8988T (cell line): ENCODE data around the gene IFIH1.

Source experiments
- DNase-seq: peaks from one replicate; pipeline ENCODE4 v3.0.0; 2011

IFIH1 gene

GRCh38 chr2:162256591-162256991, 61.9 kb downstream of the IFIH1 start:
- no peak for DNase-seq

GRCh38 chr2:162254236-162254871, 64.1 kb downstream of the IFIH1 start:
- no peak for DNase-seq

GRCh38 chr2:162253435-162253834, 65.0 kb downstream of the IFIH1 start:
- DNase-seq = no peak

- no peak for DNase-seq
Observed at GRCh38 chr2:162252153-162252552, 66.3 kb downstream of the IFIH1 start.

- DNase-seq = no peak
Observed at GRCh38 chr2:162245781-162246180, 72.7 kb downstream of the IFIH1 start.

GRCh38 chr2:162245061-162245460, 73.4 kb downstream of the IFIH1 start:
- DNase-seq = no peak

GRCh38 chr2:162244541-162245031, 73.9 kb downstream of the IFIH1 start:
- DNase-seq = peak; percentile 15

GRCh38 chr2:162243715-162244114, 74.8 kb downstream of the IFIH1 start:
- DNase-seq = no peak

GRCh38 chr2:162243294-162243693, 75.2 kb downstream of the IFIH1 start, which contains the start of gene FAP:
TSS of gene FAP (minus strand) at chr2:162243445. CDS start at chr2:162243327, 118 bp downstream.
- no peak for DNase-seq

GRCh38 chr2:162242586-162243280, 75.8 kb downstream of the IFIH1 start:
- DNase-seq = no peak

- DNase-seq = no peak
Observed at GRCh38 chr2:162241571-162241970, 76.9 kb downstream of the IFIH1 start.

- no peak for DNase-seq
Observed at GRCh38 chr2:162234620-162235462, 83.6 kb downstream of the IFIH1 start.

GRCh38 chr2:162233197-162233596, 85.3 kb downstream of the IFIH1 start:
- DNase-seq = no peak

- DNase-seq = no peak
Observed at GRCh38 chr2:162232671-162233070, 85.8 kb downstream of the IFIH1 start.

- no peak for DNase-seq
Observed at GRCh38 chr2:162232027-162232426, 86.5 kb downstream of the IFIH1 start.

- no peak for DNase-seq
Observed at GRCh38 chr2:162230761-162231160, 87.7 kb downstream of the IFIH1 start.

- no peak for DNase-seq
Observed at GRCh38 chr2:162226836-162227235, 91.6 kb downstream of the IFIH1 start.

- peak; percentile 21 for DNase-seq
Observed at GRCh38 chr2:162221064-162221463, 97.4 kb downstream of the IFIH1 start.

- no peak for DNase-seq
Observed at GRCh38 chr2:162220368-162220767, 98.1 kb downstream of the IFIH1 start.

- no peak for DNase-seq
Observed at GRCh38 chr2:162219426-162219825, 99.1 kb downstream of the IFIH1 start.

- DNase-seq = no peak
Observed at GRCh38 chr2:162217598-162217997, 100.9 kb downstream of the IFIH1 start.
